Pons (tissue), 1 donor: ENCODE data around the gene KRTAP12-3.
"Not testable (repeated sequence)": the region's sequence is repeated elsewhere in the genome, so short reads cannot be mapped to it uniquely, and the experiment has no call there.

Experiments
- DNase-seq: peaks from one replicate; pipeline ENCODE4 v3.0.0-alpha.2; 2016; ENCODE audit warnings: low spot score

KRTAP12-3 gene

GRCh38 chr21:44627181-44627822 is 30.4 kb upstream of the KRTAP12-3 start:
- DNase-seq = not testable (repeated sequence)

DNA sequence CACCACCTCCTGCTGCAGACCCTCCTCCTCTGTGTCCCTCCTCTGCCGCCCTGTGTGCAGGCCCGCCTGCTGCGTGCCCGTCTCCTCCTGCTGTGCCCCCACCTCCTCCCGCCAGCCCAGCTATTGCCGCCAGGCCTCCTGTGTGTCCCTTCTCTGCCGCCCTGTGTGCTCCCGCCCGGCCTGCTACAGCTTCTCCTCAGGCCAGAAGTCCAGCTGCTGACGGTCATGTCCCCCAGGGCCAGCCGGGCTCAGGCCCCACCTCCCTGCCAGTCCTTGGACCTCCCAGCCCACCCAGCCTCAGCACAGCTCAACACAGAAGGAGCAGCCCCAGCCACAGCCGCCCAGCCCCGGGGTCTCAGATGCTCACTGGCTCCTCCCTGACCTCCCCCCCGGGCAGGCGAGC is 29.9 kb upstream of the KRTAP12-3 start:
- not testable (repeated sequence) for DNase-seq

GRCh38 chr21:44628707-44629391 is 28.9 kb upstream of the KRTAP12-3 start:
- no peak for DNase-seq

DNA sequence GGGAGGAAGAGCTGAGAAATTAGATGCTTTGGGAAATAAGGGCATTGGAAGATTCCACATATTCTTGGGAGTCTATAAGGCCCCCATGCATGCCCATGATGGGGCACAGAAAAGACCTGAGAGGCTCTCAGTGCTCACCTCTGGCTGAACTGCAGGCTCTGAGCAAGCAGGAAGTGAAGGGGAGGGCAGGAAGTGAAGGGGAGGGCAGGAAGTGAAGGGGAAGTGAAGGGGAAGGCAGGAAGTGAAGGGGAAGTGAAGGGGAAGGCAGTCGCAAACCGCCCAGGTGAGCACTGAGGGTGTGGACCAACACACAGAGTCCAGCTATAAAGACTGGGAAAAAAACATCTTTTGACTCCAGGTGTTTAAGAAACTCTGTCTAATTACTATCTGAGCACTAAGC is 27.3 kb upstream of the KRTAP12-3 start:
- DNase-seq = no peak

DNA sequence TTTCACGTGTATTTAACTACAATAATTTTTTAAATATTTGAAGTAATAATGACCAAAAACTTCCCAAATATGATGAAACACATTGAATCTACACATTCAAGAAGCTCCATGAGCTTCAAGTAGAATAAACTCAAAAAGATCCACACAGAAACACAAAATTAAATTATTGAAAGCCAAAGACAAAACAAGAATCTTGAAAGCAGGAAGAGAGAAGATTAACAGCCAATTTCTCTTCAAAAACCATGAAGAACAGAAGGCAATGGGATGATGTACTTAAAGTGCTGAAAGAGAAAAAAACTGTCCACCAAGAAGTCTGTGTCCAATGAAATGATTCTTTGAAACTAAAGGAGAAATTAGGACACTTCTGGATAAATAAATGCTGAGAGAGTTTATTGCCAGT is 25.7 kb upstream of the KRTAP12-3 start:
- no peak for DNase-seq

- DNase-seq = no peak
These were observed 21.3 kb upstream of the KRTAP12-3 start for GRCh38 chr21:44636209-44637017.

DNA sequence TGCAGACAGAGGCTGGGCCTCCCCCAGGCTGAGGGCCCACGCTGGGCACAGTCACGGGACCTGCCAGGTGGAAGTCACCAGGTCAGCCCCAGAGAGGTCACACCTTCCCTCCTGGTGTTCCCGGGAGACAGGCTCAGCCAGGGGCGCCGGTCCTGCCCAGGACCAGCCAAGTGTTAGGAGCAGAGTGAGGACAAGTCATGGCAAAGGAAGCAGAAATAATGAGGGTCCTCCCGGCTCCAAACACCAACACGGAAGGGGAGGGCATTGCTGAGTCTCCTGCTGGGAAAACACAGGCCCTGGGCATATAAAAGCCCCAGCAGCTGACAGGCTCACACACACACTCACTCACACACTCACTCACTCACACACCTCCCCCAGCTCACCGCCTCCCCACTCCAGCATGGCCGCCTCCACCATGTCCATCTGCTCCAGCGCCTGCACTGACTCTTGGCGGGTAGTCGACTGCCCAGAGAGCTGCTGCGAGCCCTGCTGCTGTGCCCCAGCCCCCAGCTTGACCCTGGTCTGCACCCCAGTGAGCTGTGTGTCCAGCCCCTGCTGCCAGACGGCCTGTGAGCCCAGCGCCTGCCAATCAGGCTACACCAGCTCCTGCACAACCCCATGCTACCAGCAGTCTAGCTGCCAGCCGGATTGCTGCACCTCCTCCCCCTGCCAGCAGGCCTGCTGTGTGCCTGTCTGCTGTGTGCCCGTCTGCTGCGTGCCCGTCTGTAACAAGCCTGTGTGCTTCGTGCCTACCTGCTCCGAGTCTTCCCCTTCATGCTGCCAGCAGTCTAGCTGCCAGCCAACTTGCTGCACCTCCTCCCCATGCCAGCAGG is 20.5 kb upstream of the KRTAP12-3 start, which contains the start of gene KRTAP10-10:
KRTAP10-10 (plus strand) TSS at position 339 of the 833 bp plus-strand sequence; CDS start at position 401, 62 bp downstream.
- no peak for DNase-seq

DNA sequence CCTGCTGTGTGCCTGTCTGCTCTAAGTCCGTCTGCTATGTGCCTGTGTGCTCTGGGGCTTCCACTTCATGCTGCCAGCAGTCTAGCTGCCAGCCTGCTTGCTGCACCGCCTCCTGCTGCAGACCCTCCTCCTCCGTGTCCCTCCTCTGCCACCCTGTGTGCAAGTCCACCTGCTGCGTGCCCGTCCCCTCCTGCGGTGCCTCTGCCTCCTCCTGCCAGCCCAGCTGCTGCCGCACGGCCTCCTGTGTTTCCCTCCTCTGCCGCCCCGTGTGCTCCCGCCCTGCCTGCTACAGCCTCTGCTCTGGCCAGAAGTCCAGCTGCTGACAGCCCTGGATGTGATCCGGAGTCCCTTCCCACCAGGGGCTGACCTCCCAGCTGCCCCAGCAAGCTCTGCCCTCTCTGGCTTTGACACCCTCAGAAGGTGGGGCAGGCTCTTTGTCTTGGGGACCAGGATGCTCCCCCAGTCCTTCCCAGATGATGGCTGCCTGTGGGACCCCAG is 19.8 kb upstream of the KRTAP12-3 start:
- not testable (repeated sequence) for DNase-seq

DNA sequence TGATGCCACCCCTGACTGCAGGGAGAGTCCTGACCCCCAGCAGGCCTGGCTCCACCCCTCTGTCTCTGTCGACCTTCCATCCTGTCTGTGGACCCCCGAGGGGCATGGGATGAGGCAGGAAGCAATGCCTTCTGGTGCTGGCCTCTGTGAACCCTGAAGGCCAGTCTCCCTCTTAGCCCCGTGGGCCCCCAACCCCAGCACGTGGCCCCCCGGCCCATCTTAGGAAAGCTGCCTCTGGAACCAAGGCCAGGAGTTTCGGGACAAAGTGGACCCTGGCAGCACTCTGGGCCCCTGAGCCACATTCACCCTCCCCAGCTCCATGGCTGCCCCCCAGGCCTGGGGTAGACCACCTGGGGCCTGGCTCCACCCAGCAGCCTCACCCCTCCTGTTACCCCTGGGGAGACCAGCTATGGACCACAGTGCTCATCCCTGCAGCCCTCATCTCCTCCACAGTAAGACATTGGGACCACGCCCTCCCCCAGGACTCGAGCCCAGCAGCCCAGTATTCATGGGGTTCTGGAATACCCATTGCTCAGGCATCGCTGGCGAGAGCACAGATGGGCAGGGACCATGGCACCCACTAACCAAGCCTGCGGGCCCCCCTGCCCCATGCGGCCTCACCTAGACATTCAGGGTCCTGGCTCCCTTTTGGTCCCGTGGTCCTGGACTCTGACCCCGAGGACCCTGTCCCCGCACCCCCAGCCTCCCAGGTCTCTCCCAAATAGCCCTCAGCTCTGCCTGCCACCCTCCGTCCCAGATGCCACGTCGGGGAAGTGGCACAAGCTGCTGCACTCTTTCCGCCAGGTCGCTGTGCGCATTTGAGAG is 19.0 kb upstream of the KRTAP12-3 start:
- not testable (repeated sequence) for DNase-seq

- DNase-seq = no peak
These were observed 18.4 kb upstream of the KRTAP12-3 start for GRCh38 chr21:44639331-44639655.

DNA sequence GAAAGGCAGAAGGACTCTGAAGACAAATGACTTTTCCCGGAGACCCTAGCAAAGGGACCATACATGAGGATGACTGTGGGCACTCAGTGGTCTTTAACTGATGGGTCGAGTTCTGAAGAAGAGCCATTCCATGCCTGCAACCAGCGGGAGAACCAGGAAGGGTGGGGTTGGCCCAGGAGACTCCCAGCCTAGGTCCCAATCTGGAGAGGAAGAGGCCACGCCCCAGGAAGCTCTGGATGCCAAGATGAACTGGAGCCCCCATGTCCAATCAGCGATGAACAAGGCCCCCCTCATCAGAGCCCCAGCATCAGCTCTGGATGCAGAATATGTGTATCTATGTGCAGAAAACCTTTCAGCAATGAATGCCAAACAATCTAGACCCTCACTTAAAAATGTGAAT is 17.0 kb upstream of the KRTAP12-3 start:
- no peak for DNase-seq

DNA sequence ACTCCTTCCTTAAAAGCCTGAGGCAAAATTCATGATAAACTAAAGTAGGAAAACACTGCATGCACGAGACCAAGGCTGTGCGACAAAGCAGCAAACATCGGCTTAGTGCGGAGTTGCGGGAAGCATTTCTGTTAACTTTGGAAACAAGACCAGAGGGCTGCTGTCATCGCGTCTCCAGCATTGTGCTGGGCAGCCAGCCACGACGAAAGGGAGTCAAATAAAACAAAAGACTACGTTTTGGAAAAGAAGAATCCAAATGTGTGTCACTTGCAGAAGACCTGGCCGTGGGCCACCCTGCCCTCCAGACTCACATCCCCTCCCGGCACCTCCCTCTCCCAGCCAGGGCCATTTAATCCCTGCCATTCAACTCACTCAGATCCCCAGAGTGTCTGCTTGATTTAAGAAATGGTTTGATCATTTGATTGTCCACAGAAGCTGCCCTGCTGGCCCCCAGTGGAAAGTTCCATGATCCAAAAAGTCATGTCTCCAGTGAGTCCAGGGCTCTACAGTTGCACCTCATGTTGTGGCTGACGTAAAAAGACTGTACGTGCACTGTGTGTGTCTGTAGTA is 13.9 kb upstream of the KRTAP12-3 start:
- DNase-seq = no peak

DNA sequence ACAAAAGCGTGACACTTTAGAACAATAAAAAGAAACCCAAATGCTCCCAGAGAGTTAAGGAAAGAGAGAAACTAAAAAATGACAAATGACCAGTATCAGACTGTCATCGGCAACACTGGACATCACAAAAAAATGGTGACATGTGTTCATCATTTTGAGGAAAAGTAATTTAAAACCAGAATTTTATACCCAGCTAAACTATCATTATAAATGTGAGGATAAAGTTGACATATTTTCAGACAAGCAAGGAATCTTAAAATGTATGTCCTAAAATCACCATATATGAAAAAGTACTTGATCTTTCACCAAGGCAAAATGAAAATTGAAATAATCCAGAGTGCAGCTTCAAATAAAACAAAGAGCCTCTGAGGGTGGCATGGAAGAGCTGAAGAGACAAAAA is 12.9 kb upstream of the KRTAP12-3 start:
- DNase-seq = no peak

DNA sequence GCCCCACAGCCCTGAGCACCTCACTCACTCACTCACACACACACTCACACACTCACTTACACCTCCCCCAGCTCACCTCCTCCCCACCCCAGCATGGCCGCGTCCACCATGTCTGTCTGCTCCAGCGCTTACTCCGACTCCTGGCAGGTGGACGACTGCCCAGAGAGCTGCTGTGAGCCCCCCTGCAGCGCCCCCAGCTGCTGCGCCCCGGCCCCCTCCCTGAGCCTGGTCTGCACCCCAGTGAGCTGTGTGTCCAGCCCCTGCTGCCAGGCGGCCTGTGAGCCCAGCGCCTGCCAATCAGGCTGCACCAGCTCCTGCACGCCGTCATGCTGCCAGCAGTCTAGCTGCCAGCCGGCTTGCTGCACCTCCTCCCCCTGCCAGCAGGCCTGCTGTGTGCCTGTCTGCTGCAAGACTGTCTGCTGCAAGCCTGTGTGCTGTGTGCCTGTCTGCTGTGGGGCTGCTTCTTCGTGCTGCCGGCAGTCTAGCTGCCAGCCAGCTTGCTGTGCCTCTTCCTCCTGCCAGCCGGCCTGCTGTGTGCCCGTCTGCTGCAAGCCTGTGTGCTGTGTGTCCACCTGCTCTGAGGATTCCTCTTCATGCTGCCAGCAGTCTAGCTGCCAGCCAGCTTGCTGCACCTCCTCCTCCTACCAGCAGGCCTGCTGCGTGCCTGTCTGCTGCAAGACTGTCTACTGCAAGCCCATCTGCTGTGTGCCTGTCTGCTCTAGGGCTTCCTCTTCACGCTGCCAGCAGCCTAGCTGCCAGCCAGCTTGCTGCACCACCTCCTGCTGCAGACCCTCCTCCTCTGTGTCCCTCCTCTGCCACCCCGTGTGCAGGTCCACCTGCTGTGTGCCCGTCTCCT is 11.1 kb upstream of the KRTAP12-3 start, which contains the start of gene KRTAP10-11:
KRTAP10-11 (plus strand) TSS at position 49 of the 856 bp plus-strand sequence; CDS start at position 94, 45 bp downstream.
- DNase-seq = not testable (repeated sequence)

DNA sequence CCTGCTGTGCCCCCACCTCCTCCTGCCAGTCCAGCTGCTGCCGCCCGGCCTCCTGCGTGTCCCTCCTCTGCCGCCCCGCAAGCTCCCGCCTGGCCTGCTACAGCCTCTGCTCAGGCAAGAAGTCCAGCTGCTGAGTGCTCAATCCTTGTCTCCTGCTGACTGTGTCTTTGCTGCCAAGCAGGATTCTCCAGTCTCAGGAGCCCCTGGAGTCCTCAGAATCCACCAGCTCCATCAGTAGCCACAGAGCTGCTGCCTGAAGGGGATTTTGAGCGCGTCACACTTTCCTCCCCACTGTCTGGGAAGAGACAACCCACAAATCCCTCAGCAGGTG is 10.5 kb upstream of the KRTAP12-3 start:
- no peak for DNase-seq

- DNase-seq = no peak
These were observed 9.0 kb upstream of the KRTAP12-3 start for GRCh38 chr21:44648557-44649311.

- no peak for DNase-seq
These were observed 8.1 kb upstream of the KRTAP12-3 start for GRCh38 chr21:44649521-44650100.

GRCh38 chr21:44650265-44650972 is 7.3 kb upstream of the KRTAP12-3 start:
- no peak for DNase-seq
